GM21619 (cell line): ENCODE results near the gene LTB4R.
A peak's percentile ranks its signal among the peaks of the same experiment; 100 is the strongest.

Source experiments
- ATAC-seq: cut with Tn5 transposase; IDR thresholded peaks from one replicate; pipeline ENCODE4 v1.9.1; 2021; ENCODE audit not compliant: unreplicated experiment

LTB4R gene

DNA sequence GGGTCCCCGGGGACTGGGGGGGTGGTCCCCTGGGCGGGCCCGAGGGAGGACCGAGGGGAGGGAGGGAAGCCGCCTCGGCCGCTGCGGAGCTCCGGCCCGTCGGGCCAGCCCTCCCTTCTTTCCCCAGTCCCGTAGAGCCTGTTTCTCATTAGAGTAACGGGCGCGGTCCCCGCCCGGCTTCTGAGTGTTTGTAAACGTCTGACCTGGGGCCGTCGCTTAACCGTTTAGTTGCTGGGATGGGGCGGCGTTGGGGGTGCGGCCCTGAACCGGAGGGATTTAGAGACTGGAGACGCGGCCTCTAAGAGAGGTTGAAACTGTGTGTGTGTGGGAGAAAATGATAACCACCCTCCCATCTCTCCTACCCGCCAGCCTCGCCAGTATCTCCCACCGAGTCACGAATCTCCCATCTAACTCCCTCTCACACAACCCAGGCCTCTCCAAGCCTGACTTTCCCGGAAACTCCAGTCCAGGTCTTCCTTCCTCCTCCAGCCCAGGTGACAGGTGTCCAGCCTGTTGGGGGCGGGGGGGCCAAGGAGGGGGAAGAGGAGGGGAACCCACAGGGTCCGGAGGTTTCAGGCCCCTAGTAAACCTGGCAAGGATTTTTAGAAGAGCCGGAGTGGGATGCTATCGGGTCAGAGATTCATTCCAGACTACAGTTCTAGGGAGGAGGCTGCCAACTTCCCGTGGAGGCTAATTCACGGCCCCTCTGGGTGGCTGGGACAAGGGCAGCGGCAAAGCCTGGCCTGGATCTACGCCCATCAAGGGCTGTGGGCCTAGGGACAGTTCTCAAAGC lies 55.6 kb downstream of the LTB4R start:
- peak; percentile 38 for ATAC-seq
